Right lobe of liver (tissue), 4 donors: ENCODE data around the gene NKAIN2.

Experiments used
- POLR2A ChIP-seq: fragments of 450-650 bp; IDR thresholded peaks from one replicate; pipeline ENCODE4 v1.6.1; 2017; ENCODE audit warnings: antibody characterized with exemption, mild to moderate bottlenecking
- TF ChIP-seq, protein P1 (sequence below), 4 donors: fragments of 200-600 bp in 3 of 4; fragments of 450-650 bp in 1 of 4; IDR thresholded peaks; one replicate each; pipeline versions ENCODE4 v1.5.1 to v1.8.0; 2016 to 2022; ENCODE audit warnings: antibody characterized with exemption in 4 of 4, mild to moderate bottlenecking in 2 of 4
- donor health status: DM: no; HTN: no; CAD: no.
- donor health status: DM: no; HTN: no; CAD: no.
- donor health status: DM: no; HTN: yes; CAD: no.

DNA sequence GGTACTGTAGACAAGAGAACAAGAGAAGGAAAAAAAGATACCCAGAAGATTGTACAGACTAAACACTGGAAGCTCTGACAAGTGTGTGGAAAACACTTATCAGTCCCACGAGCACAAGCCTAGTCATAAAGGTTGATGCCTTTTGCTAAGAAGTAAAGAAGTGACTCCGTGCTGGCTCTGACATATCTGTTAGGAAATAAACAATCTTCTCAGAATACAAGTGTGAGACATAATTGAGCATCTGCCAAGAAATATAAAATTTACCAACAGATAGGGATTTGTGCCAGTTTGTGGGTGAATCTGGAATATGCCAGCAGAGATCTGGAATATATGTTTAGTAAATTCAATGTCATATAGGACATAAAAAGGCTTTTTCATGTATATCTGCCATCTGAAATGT, 899.9 kb downstream of the NKAIN2 start:
- TF ChIP-seq, protein P1, sequence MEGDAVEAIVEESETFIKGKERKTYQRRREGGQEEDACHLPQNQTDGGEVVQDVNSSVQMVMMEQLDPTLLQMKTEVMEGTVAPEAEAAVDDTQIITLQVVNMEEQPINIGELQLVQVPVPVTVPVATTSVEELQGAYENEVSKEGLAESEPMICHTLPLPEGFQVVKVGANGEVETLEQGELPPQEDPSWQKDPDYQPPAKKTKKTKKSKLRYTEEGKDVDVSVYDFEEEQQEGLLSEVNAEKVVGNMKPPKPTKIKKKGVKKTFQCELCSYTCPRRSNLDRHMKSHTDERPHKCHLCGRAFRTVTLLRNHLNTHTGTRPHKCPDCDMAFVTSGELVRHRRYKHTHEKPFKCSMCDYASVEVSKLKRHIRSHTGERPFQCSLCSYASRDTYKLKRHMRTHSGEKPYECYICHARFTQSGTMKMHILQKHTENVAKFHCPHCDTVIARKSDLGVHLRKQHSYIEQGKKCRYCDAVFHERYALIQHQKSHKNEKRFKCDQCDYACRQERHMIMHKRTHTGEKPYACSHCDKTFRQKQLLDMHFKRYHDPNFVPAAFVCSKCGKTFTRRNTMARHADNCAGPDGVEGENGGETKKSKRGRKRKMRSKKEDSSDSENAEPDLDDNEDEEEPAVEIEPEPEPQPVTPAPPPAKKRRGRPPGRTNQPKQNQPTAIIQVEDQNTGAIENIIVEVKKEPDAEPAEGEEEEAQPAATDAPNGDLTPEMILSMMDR (IDR thresholded peaks at IDR 0.05): no peak
- no peak for TF ChIP-seq POLR2A
